ENCODE measurements around the gene B9D2.

The B9D2 gene

DNA sequence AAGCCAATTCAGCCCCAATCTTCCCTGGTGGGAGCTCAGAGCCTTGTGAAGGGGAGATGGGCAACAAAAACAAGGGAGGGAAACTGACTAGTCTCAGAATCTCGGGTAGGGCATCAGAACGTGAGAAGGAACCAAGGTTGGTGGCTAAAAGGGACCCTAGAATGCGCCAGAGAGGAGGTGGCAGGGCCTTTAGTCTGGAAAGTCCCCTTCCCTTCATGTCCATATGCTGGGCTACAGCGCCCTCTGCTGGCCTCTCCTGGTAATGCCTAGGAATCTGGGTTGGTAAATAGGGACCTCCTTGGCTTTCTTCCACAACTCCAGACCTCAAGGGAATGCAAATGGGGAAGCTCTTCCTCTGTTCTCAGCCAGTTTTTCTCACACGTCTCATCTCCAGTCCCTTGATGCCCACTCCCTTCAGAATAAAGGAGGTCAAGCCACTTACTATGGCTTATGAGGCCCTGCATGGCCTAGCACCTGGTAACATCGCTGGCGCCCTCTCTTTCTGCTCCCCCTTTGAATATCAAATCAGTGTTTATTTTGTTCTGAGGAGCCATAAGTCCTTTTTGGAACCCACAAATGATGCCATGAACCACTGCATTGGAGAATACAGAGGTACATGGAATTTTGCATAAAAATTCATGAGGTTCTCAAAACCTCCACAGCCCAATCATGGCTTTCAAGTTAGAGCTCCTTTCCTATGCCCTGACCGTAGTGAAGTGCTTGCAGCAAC lies 55.3 kb downstream of the B9D2 start:
- DNase-seq (ENCODE audit: low spot score): peak; percentile 84

DNA sequence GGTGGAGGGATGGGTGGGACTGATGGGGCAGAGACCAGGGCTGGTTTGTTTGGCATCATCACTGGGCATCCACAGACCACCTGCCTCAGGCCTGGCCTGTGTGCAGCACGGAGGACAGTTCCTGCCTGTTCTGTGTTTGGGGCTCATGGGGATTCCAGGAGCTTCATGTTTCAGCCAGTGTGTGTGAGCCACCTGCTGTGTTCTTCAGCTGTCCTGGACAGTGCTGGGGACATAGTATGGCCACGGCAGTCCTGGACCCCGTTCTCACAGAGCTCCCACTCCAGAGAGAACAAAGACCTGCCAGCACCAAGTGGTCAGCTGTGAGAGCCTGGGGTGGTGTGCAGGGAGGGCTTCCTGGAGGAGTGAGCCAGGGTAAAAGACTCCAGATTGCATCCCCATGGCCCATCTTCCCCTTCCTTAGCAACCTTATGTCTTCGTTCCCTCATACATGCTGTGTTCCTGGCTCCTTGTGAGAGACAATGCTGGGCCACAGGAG lies 55.9 kb downstream of the B9D2 start:
- DNase-seq (ENCODE audit: low spot score): no peak

DNA sequence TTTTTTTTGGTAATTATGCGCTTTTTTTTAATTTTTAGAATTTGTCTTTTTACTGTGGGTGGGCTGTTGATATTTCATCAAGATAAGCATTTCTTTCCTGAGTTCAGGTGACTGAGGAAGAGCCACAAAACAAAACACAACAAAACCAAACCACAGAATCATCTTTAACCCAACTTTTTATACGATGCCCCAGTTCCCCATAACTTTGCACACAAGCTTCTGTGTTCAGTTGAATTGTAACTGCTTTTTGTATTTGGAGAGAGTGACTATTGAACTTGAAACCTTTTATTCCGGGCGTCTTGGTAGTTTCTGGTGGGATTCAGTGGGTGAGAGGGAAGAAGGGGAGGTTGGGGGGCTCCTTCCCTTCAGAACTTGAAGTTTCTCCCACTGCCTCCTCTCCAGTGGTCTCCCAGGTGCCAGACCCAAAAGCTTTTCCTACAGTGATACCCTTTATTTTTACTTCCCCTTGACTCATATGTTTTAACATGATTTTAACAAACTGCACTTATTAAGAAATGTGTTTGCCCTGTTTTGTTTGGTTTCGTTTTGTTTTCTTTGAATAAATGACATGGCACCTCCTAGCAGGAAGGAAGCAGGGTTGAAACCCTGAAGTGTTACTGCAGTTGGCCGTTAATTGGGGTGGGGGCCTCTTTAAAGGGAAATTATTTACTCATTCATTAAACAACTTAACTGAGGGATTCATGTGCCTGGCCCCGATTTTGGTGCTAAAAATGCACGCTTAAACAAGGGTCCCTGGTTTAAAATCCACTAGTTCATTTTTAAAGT lies 56.7 kb downstream of the B9D2 start:
- no peak for DNase-seq (ENCODE audit: low spot score)

DNA sequence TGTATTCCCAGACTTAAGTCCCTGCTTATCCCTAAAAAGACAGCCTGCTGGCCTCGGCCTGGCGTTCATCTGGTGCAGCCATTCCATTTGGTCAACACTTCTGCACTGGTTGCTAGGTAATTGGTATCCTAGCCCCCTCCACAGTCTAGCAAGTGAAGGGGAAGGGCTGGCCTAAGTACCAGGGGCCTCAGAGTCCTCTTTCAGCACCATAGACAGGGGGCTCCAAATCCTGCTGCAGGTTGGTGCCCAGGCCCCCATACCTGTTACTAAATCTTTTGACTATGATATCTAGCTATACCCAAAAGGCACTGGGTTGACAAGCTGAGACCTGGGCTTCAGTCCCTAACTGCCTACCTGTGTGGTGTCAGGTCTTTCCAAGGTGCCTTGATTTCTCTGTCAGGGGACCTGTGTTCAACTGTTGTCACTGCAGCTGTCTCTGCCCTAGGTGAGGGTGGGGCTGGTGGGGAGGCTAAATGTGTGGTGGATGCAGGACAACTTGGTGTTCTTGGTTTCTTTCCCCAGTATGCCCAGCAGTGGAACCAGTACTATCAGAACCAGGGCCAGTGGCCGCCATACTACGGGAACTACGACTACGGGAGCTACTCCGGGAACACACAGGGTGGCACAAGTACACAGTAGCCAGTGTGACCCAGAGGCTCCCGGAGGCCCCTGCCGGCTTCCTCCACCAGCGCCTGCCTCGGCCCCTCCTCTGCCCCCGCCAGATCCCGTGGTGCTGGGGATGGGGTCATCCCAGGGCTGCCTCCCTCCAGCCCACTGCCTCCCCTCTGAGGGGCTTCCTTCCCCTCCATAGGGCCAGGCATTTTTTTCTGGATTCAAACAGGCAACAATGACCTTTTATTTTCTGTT lies 57.8 kb downstream of the B9D2 start:
- DNase-seq (ENCODE audit: low spot score): no peak

DNA sequence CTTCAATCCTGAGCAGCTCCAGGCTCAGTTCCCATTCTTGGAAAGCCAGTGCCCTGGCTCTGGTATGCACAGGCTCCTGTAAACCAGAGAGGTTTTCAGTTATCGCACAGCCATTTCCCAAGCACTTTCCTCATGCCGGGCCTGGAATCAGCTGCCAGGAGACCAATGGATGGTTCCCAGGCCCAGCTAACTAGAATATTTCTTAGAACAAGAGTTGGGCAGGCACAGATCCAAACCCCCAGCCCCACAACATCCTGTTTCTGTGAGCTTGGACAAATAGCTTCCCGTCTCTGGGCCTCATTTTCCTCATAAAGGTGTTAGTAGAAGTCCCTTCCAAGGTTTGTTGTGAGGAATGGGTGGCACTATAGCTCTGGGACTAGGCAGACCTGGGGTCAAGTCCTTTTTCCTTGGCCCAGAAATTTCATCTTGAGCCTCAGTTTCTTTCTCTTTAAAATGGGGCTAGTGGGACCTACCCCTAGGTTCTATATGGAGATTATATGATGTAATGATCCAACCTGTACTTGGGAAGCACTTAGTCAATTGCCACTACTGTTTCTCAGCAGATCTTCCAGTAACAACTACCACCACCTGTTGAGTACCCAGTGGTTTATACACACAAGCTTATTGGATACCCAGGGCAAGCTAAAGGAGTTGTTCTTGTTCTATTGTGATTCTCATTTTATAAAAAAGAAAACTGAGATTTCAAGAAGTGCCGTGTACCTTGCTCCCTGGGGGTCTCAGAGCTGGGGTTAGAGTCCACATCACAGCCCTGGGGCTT lies 59.1 kb downstream of the B9D2 start:
- DNase-seq (ENCODE audit: low spot score): no peak

Data from AG08396 (cell line).